ENCODE data around the gene ARHGEF25.

ARHGEF25 gene

DNA sequence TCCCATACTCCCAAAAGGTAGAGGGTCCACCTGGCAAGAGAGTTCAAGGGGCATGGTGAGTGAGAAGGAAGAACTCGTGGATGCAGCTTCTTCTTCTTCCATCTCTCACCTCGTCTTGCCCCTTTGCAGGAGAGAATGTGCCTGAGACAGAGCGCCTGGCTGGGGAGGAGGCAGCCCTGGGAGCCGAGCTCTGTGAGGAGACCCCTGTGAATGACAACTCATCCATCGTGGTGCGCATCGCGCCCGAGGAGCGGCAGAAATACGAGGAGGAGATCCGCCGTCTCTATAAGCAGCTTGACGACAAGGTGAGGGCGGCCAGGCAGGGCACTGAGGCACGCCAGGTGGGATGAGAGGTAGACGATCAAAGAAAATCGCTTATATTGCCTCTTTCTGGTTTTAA is 41.4 kb upstream of the ARHGEF25 start:
- TF ChIP-seq TAF1 (IDR thresholded peaks at IDR 0.05; ENCODE audit: borderline replicate concordance, insufficient read depth, low read length) (no peak), FOXP2 (optimal IDR thresholded peaks at IDR 0.05; ENCODE audit: borderline replicate concordance, extremely low read depth, extremely low read length, insufficient read depth) (no peak), POLR2AphosphoS5 (IDR thresholded peaks at IDR 0.05; ENCODE audit: low read depth, low read length) (no peak), SIN3A (IDR thresholded peaks at IDR 0.05; ENCODE audit: borderline replicate concordance, insufficient read depth, low read length) (no peak)
- TF ChIP-seq, protein P1, sequence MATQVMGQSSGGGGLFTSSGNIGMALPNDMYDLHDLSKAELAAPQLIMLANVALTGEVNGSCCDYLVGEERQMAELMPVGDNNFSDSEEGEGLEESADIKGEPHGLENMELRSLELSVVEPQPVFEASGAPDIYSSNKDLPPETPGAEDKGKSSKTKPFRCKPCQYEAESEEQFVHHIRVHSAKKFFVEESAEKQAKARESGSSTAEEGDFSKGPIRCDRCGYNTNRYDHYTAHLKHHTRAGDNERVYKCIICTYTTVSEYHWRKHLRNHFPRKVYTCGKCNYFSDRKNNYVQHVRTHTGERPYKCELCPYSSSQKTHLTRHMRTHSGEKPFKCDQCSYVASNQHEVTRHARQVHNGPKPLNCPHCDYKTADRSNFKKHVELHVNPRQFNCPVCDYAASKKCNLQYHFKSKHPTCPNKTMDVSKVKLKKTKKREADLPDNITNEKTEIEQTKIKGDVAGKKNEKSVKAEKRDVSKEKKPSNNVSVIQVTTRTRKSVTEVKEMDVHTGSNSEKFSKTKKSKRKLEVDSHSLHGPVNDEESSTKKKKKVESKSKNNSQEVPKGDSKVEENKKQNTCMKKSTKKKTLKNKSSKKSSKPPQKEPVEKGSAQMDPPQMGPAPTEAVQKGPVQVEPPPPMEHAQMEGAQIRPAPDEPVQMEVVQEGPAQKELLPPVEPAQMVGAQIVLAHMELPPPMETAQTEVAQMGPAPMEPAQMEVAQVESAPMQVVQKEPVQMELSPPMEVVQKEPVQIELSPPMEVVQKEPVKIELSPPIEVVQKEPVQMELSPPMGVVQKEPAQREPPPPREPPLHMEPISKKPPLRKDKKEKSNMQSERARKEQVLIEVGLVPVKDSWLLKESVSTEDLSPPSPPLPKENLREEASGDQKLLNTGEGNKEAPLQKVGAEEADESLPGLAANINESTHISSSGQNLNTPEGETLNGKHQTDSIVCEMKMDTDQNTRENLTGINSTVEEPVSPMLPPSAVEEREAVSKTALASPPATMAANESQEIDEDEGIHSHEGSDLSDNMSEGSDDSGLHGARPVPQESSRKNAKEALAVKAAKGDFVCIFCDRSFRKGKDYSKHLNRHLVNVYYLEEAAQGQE (IDR thresholded peaks at IDR 0.05; ENCODE audit: insufficient read depth in 1 of 2, low read depth in 2 of 2, low read length in 2 of 2) = no peak

DNA sequence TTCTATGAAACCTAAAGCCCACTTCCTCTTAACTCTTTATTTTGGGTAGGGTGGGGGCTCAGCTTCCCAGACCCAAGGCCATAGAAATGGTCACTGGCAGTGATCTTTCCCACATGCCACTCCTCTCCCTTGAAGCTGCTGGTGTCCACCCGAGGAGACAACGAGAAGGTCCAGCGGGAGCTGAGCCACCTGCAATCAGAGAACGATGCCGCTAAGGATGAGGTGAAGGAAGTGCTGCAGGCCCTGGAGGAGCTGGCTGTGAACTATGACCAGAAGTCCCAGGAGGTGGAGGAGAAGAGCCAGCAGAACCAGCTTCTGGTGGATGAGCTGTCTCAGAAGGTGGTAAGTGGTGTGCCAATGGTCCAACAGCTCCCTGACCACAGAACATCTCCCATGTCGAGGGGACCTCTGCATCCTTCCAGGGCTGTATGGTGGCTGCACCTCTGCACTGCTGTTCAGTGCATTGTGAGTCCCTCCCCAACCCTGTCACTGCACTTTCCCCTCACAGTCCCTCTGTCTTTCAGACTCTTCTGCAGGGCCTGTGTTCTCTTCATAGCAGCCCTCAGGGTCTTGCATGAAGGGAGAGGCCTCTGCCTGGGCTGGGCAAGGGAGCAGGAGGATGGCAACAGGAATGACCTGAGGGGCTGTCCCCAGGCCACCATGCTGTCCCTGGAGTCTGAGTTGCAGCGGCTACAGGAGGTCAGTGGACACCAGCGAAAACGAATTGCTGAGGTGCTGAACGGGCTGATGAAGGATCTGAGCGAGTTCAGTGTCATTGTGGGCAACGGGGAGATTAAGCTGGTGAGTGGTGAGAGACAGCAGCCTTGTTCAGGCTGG is 39.1 kb upstream of the ARHGEF25 start:
- TF ChIP-seq FOXP2 (optimal IDR thresholded peaks at IDR 0.05; ENCODE audit: borderline replicate concordance, extremely low read depth, extremely low read length, insufficient read depth) (no peak), POLR2AphosphoS5 (IDR thresholded peaks at IDR 0.05; ENCODE audit: low read depth, low read length) (no peak), TAF1 (IDR thresholded peaks at IDR 0.05; ENCODE audit: borderline replicate concordance, insufficient read depth, low read length) (no peak), SIN3A (IDR thresholded peaks at IDR 0.05; ENCODE audit: borderline replicate concordance, insufficient read depth, low read length) (no peak)
- TF ChIP-seq, protein P1 (IDR thresholded peaks at IDR 0.05; ENCODE audit: insufficient read depth in 1 of 2, low read depth in 2 of 2, low read length in 2 of 2) = no peak

DNA sequence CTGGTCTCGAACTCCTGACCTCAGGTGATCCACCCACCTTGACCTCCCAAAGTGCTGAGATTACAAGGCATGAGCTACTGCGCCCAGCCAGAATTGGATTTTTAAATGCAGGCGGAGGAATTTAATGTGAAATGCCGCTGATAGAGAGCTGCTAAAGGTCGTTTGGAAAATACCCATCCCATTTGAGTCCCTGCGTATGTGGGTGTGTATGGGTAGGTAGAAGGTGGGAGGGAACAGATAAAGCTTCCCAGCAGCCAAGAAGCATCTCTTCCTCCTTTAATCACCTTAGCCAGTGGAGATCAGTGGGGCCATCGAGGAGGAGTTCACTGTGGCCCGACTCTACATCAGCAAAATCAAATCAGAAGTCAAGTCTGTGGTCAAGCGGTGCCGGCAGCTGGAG is 36.4 kb upstream of the ARHGEF25 start:
- no peak for TF ChIP-seq SIN3A (IDR thresholded peaks at IDR 0.05; ENCODE audit: borderline replicate concordance, insufficient read depth, low read length)
- no peak for TF ChIP-seq TAF1 (IDR thresholded peaks at IDR 0.05; ENCODE audit: borderline replicate concordance, insufficient read depth, low read length)
- TF ChIP-seq FOXP2 (optimal IDR thresholded peaks at IDR 0.05; ENCODE audit: borderline replicate concordance, extremely low read depth, extremely low read length, insufficient read depth) = no peak
- TF ChIP-seq, protein P1 (IDR thresholded peaks at IDR 0.05; ENCODE audit: insufficient read depth in 1 of 2, low read depth in 2 of 2, low read length in 2 of 2) = no peak
- TF ChIP-seq POLR2AphosphoS5 (IDR thresholded peaks at IDR 0.05; ENCODE audit: low read depth, low read length) = no peak

- TF ChIP-seq POLR2AphosphoS5 (IDR thresholded peaks at IDR 0.05; ENCODE audit: low read depth, low read length) (no peak), FOXP2 (optimal IDR thresholded peaks at IDR 0.05; ENCODE audit: borderline replicate concordance, extremely low read depth, extremely low read length, insufficient read depth) (no peak), TAF1 (IDR thresholded peaks at IDR 0.05; ENCODE audit: borderline replicate concordance, insufficient read depth, low read length) (no peak)
Measured at GRCh38 chr12:57575771-57576612, 35.2 kb upstream of the ARHGEF25 start.

DNA sequence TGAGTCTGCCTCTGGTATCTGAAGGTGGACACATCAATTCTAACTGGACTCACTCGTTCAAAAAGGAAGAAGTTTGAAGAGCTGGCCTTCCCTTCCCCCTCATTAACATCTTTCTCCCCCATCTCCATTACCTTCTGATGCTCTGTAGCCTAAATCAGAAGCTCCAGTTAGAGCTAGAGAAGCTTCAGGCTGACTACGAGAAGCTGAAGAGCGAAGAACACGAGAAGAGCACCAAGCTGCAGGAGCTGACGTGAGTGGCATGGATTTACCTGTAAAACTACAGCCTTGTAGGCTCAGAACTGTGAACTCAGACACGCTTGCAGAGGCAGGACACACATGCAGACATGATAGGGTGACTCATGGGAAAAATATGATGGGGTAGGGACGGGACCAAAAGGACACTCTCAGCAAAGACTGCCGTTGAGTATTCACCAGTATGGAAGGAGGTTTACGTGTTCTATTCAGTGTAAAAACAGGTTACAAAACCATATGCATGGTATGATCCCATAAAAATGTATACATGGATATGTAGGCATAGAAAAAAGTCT is 34.5 kb upstream of the ARHGEF25 start:
- no peak for TF ChIP-seq TAF1 (IDR thresholded peaks at IDR 0.05; ENCODE audit: borderline replicate concordance, insufficient read depth, low read length)
- no peak for TF ChIP-seq POLR2AphosphoS5 (IDR thresholded peaks at IDR 0.05; ENCODE audit: low read depth, low read length)
- no peak for TF ChIP-seq SIN3A (IDR thresholded peaks at IDR 0.05; ENCODE audit: borderline replicate concordance, insufficient read depth, low read length)

Measured in PFSK-1 (cell line).